HG03460 (cell line): ENCODE results near the gene PLCH1.

Experiments
- ATAC-seq: cut with Tn5 transposase; IDR thresholded peaks from one replicate; pipeline ENCODE4 v1.9.1; 2021; ENCODE audit not compliant: unreplicated experiment

Gene PLCH1

DNA sequence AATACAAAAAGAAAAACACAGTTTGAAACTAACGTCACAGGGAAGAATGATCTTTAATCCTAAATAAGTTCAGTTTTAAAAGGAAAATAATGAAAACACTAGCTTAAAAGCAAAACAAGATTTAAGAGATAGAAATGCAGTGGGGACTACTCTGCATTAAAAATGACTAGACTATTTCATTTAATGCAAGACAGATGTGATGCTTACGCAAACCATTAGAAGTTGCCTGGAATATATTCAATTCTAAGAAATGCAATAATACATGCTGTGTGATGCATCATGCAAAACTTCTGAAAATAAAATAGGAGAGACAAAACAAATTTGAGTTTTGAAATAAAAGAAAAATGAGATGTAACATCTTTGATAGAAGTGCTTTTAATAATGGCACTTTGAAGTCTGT, 353.8 kb downstream of the PLCH1 start:
- no peak for ATAC-seq

DNA sequence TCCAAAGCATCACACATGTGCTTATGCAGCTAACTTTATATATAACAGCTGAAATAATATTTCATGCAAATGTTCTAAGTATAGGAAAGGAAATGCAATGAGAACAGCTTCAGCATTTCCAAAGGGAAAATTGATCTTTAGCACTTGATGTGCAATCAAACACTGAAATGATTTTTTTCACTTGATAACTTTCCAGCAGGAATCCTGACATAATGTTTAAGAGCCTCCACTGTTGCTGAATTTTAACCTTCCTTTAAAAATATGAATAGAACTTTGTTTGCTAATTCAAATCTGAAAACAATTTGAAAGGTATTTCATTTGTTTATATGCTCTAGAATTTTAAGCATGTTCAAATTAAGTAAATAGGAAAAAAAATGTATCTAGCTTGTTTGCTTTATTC, 354.5 kb downstream of the PLCH1 start:
- no peak for ATAC-seq

DNA sequence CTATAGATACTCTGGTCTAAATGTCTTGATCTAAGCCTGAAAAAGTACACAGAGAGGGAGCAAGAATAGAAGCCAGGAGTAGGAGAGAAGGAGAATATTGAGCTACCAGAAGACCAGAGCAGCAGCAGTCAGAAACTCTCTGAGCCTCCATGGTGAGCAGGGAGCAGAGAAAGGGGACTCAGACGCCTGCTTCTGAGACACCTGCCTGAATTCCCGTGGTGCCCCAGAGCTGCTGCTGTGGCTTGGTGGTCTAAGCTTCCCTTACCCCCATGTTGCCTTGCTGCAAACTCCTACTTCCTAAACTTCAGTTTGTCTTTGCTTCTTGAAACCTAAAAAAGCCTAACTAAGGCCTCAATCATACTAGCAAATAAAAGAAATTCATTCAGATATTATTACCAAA, 356.5 kb downstream of the PLCH1 start:
- no peak for ATAC-seq

DNA sequence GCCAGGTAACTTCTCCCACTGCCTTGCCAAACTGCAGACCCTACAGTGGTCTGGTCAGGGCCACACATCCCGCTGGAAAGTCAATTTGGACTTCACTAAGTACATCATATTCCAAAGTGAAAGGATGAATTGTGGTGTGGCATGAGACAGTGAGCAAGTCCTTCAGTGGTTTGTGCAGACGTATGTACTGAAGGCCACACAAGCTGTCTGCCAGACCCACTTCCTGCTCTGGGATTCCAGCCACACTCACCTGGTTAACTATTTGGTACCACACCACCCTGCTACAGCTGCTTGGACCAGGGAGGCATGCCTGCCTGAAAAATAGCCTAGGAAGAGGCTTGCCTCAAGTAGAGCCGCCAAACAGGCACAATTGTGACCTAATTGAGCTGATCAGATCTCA, 357.3 kb downstream of the PLCH1 start:
- ATAC-seq: no peak

DNA sequence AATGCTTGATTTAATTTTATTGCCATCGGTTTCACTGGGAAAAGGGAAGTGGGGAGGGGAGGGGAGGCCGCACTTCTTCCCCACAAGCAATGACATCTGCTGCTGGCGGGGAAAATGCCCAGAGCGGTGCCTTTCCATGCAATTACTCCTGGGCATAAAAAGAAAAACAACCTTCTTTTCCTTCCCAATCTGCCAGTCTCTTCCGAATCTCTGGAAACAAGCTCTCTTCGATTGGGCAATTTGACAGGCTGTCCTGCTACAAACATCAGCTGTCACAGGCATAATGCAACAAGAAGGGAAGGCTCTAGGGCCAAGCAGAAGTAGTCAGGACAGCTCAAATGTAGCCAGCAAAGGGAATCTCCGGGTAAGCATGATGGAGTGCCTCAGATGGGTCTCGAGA, 358.0 kb downstream of the PLCH1 start:
- ATAC-seq: no peak

DNA sequence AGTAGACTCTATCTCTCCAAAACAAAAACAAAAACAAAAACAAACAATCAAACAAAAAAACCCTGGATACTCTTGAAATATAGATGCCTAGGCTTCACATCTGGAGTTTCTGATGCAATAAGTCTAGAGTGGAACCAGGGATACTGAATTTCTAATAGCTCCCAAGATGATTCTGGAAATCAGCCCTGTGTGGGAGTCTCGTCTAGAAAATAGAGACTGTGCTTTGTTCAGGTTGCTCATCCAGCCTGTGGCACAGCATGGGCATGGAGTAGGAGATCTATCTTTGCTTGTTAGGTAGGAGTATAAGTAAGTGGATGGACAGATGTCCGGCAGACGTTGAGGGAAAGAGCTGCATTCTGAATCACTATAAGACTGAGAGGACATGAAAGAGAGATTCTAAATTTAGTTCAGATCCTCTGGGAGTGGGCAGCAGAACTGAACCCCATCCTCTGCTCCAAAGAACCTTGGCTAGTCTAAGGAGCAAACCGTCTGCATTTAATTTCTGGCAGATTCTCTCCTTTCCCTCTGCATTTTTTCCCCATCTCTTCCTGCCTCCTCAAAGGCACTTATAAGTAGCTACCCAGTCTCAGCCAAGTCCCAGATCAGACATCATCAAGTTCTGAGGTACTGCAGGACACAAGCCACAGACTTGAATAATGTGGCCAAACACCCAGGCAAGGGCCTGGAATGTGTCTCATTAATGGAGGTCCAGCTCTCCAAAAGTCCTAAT, 358.8 kb downstream of the PLCH1 start:
- no peak for ATAC-seq

DNA sequence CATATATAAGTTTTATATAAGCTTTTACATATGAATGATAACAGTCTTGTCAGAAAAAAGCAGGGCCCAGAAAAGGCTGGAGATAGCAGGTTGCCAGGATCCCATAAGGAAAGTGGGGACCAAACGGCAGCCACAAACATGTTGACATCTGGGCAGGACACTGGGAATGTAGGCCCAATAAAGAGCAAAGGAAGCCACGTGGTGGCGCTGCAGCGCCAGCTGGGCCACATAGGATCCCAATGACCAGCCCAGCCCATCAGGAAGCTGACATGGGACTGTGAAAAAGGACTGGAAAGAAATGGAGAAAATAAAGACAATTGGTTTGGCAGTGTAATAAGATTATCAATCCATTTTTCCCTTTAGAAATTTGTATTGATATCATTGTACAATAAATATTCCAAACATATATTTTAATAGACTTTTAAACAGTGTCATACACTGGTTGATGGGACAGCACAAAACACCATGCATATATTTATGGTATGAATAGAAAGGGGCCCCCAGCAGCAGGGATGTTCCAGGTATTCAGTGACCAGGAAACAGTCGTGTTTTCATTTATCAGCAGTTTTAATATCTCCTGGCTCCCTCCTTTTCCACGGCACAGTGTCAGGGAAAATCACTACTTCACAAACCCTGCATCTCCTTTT, 362.4 kb downstream of the PLCH1 start:
- peak; percentile 61 for ATAC-seq

DNA sequence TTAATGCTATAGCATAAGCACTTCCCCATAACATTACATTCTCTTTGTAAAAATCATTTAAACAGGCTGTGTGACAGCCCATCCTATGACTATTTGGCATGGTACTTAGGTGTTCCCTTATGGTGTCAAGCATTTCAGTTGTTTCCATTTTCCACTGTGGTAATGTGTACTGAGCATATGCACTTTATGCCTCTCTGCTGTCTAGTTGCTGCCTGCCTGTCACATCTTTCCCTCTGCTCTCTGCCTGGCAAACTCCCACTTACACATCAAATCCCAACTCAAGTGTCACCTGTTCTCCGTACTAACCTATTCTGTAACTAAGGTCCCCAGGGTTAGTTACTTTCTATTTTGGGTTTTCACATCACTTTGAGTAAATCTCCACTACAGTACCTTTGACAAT, 367.0 kb downstream of the PLCH1 start:
- no peak for ATAC-seq

DNA sequence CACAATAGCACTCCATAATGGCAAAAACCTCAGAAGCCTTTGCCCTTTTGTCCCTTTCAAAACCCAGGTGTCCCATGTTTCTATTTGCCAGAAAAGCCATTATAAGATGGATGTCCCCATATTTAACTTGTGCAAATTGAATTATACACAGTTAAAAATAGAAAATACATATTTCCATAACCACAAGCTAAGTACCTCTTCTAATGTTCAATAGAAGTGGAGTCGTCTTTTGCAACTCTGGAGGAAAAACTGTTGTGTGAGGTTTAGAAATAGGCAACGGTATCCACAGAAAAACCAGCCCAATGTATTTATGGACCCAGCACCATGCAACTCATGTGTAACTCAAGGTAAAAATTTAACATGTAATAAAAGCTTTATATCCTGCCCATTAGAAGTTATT, 367.8 kb downstream of the PLCH1 start:
- ATAC-seq: no peak

DNA sequence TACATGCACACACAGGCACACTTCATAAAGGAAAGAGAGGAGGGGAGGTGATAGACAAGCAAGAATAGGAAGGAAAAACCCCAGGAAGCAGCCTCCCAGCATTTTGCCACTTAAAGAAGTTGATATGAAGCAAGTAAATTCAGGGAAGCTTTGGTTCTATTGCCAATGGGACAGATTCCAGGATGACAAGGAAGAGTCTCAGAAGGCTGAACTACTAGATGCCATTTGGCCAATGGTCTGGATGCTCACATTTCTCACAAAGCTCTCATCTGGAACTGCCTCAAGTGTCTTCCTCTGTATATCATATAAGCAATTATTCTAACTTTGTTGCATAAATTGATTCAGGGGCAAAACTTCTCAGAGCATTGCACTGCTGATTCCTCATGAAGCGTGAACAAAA, 372.6 kb downstream of the PLCH1 start:
- no peak for ATAC-seq

DNA sequence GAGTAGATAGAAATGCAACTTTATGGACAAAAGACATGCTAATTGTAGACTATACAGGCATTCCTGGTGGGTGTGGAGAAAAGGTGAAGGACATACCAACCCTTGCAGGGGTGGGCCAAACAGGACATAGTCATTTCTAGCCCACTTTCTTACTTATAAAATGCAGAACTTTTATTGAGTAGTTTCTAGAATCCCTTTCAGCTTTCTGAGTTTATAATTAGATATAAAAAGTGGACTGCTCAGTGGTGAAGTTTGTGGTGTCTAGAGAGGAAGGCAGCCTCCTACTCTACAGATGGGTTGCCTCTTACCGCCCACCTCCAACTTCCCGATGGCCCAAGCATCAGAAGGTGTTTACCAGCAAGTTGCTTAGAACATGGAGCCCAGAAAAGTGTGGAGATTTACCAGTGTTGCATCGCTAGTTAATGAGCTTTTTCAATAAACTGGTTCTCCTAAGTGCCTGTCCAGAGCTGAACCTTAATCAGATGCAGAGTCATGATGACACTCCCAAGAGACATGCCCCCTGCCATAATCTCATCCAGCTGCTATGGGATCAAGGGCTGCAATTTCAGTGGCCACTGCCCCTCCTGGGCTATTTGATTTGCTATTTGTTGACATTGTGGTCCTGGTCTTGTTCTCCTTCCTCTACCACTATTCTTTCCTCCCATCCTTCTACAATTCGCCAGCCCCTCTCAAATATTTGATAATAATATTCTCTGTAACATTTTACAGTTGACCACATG, 373.9 kb downstream of the PLCH1 start:
- ATAC-seq: no peak

DNA sequence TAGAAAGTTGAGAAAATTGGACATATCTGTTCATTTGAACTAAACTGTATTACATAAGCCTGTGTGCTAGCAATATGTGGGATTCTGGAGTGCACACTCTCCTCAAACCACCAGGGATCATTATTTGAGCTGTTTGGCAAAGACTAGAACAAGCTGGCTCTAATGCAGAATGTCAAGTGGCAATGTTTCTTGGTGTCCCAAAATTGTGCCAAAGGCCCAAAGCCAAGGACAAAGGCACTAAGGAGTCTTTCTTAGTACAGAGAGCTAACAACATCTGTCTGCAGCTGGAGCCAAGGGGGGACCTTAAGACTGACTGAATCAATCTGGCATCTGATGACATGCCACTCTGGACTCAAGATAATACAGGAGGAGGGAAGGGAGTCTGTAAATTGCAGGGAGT, 374.7 kb downstream of the PLCH1 start:
- ATAC-seq: no peak

DNA sequence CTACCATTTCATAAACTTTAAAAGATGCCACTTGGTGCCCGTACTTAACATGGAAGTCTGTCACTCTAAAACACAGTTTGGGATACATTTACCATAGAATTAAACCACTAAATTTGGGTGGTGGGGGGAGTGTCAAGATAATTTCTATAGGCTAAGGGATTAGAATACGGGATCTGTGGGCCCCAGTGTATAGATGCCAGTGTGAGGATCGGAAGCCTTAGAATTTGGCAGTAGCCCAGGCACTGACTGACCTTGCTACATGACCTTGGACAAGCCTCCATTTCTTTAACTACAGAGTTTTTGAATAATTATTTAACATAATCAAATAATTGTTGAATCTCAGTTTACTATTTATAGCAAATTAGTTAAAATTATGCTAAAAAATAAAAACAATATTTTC, 375.1 kb downstream of the PLCH1 start:
- no peak for ATAC-seq

DNA sequence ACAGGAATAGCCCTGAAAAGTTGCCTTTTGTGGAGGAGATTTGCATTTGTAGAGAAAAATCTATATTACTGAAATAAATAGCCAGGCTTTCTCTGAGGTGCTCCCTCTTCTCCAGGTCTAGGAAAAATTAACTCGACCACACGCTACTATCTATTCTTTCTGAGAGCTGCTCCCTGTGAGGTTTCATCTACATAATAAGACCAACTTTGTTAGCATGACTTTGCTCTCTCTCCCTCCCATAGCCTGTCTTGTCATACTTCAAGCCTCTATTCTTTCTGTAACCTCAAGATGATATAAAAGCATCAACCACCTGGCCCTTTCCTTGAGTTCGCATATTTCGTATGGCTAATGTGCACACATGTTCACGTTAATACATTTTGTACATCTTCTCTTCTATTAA, 375.6 kb downstream of the PLCH1 start:
- ATAC-seq: no peak

DNA sequence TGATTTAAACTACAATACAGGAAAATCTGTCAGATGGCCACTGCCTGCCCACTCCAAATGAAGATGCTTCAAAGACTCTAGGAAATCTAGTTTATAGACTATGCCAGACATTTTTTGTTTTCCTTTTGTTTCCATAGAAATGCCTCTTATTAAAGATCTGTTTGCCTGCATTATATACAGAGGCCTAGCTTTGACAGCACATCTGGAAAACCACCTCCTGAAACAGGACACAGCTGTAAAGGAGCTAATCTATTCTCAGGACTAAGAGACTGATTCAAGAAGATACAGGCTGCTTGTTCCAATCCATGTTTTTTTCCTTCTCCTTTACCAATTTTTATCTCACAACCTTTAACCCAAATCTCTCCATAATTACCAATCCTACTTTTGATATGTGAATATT, 376.1 kb downstream of the PLCH1 start:
- no peak for ATAC-seq

DNA sequence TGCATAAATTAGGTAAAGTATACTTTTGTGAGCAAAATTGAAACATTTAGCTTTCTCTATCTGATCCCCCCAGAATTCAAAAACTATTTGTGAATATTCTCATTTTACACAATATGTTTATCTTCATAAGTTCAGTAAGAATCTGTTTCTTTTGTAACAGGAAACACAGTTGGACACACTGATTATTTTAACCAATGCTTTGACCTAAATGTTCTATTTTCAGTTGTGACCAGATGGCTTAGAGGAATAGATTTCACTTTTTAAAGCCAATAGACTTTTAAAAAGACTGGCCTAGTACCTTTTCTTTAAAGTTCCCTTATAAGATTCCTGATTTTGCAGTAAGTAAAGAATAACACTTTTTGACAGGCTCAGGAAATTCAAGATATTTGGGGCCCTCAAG, 377.4 kb downstream of the PLCH1 start:
- no peak for ATAC-seq

DNA sequence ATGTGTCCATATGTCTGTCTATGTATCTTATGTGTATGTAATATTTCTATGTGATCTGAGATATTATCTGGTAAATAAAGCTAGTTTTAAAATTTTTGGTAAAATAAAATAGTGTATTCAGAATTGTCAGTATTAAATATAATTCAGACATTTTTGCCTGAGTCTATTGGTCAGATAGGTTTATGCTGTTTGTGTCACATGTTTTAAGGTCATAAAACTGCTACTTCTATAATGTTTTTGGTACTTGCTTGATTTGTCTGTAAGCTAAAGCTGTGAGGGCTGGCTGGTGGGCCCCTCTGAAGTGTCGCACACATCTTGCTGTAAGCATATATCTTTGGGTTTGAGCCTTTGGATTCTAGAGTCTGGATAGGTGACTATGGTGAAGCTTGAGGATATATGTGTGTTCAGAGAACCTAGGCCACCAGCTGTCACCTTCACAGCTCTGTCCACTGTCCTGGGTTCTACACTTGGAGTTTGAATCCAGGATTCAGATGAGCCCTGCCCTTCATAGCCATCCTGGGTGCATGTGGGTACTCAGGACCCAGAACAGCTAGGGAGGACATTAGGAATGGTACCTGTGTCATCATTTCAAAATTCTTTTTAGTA, 379.6 kb downstream of the PLCH1 start:
- no peak for ATAC-seq

DNA sequence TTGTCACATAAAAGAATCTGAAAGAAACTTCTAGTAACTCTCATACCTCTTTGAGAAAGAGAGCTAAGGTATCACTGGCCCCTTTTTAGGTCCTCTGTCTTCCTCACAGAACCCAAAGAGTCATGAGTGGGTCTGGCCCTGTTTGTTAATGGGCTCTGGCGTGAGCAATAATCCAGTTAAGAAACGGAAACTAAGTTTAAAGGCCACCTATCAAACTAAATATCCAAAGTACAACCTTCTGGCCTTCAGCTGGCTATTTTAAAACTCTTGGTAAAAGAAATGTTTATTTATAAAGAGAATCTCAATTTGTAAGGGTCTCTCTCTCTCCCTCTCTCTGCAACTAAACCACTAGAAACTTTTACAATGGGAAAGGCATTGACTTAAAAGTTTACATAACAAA, 380.4 kb downstream of the PLCH1 start:
- no peak for ATAC-seq

DNA sequence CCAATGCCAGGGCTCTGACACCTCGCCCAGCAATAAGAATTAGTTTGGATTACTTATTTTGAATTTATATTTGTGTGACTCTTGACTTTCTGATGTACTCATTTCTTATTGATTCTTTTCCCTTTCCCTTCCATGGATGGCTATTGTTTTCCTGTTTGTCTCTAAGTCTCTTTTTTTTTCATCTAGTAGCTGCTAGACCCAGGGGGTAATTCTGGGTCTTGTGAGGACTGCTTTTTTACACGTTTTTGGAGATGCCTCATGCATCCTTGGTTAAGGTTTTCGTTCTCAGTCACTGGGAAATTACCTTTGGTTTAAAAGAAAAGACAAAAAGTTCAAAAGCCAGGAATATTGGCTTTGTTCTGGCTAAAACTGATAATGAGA, 381.2 kb downstream of the PLCH1 start:
- ATAC-seq: no peak

DNA sequence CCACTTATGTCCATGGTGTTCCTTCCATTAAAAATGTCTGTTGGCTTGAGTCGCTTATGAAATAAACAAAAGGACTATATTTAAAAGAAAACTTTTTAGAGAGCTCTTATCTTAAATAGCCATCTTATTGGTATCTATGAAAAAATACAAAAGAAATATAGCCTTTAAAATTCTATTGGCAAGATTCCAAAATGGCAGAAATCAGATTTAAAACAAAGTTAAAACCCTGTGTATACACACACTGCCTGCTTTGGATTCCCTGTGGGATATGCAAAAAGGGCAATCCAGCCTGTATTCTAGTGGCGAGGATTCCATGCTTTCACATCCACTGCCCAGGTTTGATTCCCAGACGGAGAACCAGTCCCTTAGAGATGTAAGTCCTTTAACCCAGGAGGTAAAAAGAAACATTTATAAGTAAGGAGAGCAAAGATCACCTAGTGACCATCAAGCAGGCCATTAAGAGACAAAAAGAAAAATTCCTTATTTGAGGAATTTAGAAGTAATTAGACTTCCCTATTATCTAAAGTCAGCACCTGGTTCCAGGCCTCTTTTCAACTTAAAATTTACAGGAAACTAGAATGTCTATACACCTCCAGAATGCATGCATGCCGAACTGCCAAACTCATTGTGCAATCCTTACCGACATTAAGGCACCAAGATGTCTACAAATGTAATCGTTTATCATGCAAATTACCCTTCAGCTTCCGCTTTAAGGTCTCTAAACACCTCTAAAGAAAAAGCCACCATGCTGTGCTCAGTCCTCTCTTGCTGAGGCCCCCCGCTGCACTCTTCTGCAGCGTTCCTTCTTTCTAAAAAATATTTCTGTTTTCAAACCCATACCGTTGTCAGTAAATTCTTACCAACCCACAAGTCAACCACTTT, 381.8 kb downstream of the PLCH1 start:
- no peak for ATAC-seq

DNA sequence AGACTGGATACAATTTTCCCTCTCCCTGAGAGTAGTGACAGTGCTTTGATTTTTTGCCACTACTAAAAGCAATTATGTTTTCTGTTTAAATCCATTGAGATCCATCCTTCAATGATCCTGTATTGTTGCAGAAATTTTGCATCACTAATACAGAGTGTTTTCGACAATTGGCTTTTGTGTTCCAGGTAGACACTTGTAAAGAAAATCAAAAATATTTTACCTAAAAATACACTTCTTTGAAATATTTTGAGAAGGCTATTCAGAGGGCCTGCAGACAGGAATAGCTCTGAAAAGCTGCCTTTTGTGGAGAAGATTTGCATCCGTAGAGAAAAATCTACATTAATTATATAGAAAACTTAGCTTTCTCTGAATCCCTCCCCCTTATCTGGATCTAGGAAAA, 384.6 kb downstream of the PLCH1 start:
- ATAC-seq: no peak
